Esophagus squamous epithelium (tissue), 4 donors: ENCODE results near the gene ITK.

Experiments used
- POLR2A ChIP-seq, 4 donors: fragments of 450-650 bp; IDR thresholded peaks; one replicate each; pipeline ENCODE4 v1.6.1; 2017; ENCODE audit warnings: antibody characterized with exemption in 4 of 4, mild to moderate bottlenecking in 4 of 4, moderate library complexity in 3 of 4
- TF ChIP-seq, protein P1 (sequence below), 6 experiments: fragments of 450-650 bp in 4 of 6; fragments of 200-600 bp in 2 of 6; sonication (generic) in 2 of 6; IDR thresholded peaks; one replicate each; pipeline ENCODE4 v1.5.1; 2016 to 2019; ENCODE audit warnings: antibody characterized with exemption in 6 of 6, mild to moderate bottlenecking in 4 of 6, moderate library complexity in 4 of 6

DNA sequence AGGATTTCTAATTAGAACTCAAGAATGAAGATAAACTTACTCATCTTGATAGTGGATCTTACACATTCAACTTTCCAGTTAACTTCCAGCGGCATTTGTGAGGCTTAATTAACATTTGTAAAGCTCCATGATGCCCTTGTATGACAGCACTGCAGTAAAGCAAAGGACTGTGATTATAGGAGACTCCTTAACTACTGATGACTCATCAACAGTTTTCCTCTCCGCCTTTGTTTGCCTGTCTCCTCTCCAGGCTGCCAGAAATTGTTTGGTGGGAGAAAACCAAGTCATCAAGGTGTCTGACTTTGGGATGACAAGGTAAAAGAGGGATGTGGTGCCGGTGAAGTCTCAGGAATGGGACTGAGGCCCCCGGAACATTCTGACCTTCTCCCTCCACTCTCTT lies 64.8 kb downstream of the ITK start:
- TF ChIP-seq, protein P1, sequence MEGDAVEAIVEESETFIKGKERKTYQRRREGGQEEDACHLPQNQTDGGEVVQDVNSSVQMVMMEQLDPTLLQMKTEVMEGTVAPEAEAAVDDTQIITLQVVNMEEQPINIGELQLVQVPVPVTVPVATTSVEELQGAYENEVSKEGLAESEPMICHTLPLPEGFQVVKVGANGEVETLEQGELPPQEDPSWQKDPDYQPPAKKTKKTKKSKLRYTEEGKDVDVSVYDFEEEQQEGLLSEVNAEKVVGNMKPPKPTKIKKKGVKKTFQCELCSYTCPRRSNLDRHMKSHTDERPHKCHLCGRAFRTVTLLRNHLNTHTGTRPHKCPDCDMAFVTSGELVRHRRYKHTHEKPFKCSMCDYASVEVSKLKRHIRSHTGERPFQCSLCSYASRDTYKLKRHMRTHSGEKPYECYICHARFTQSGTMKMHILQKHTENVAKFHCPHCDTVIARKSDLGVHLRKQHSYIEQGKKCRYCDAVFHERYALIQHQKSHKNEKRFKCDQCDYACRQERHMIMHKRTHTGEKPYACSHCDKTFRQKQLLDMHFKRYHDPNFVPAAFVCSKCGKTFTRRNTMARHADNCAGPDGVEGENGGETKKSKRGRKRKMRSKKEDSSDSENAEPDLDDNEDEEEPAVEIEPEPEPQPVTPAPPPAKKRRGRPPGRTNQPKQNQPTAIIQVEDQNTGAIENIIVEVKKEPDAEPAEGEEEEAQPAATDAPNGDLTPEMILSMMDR (IDR thresholded peaks at IDR 0.05) = no peak
- no peak for TF ChIP-seq POLR2A (IDR thresholded peaks at IDR 0.05)
